GM21526 (cell line): ENCODE results near the gene TEX261.
"Not testable (repeated sequence)": the region's sequence is repeated elsewhere in the genome, so short reads cannot be mapped to it uniquely, and the experiment has no call there.

Experiments used
- ATAC-seq: cut with Tn5 transposase; IDR thresholded peaks from one replicate; pipeline ENCODE4 v1.9.1; 2021; ENCODE audit warnings: moderate library complexity; ENCODE audit not compliant: unreplicated experiment, low FRiP score

The TEX261 gene

DNA sequence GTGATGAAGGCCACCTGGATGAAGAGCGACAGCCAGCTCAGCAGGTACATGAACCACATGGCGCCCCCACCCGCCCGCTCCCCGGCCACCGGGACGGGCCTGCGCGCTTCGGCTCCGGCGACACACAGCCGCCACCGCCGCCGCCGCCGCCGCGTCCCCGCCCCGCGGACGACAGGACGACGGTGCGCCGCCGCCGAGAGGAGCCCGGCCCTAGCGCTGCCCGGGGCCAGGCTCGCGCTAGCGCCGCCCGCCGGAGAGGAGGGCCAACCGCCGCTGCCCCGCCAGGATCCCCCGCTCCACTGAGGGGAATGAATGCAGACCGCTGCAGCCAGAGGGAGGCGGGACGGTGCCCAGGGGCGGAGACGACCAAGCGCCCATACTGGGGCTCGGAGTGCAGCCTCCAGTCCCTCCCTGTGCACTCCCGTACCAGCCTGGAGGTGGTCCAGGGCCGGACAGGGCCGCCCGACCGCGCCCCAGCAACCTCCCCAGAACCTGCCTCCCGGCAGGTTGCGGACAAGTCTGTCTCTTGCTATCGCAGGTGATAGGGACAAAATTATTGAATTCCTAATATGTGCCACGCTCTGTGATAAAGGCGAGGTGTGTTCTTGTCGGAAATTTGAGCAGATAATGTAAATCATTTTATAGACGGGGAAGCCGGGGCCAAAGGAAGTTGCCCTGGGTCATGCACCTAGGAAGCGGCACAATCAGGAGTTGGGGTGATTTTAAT is at the start of gene TEX261:
Gene TEX261 (minus strand): TSS at position 175 of the 727 bp plus-strand sequence. CDS start 116 bp downstream, at position 59.
- peak; percentile 94 for ATAC-seq

DNA sequence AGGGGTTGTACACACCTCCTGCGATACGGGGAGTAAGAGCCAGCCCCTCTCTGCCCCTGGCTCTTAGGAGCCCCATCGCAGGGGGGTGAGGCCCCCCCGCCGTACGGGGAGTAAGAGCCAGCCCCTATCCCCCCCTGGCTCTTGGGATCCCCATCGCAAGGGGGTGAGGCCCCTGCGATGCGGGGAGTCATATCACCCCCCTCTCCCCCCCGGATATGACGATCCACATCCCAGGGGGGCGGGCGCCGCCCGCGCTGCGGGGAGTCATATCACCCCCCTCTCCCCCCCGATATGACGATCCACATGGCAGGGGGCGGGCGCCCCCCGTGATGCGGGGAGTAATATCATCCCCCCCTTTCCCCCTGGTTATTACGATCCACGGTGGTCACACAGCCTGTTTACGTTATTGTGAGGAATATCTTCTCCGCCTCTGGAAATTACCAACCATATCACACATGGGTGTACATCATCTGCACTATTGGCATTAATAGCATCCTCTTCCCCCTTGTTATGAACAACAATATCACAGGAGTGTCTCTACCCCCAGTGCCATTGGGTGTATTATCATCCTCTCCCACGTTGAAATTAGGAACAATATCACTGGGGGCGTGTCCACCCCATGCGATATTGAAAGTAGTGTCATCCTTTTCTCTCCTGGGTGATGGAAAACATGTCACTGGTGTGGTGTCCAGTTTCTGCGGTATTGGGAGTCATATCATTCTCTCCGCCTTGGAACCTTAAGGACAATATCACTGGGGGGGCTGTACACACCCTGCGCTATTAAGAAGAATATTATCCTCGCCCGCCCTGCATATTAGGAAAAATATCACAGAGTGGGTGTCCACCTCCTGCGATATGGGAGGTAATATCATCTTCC is 49.1 kb upstream of the TEX261 start:
- no peak for ATAC-seq

- no peak for ATAC-seq
Observed at GRCh38 chr2:71042287-71042686, 47.6 kb upstream of the TEX261 start.

GRCh38 chr2:71036296-71036695 is 41.6 kb upstream of the TEX261 start:
- not testable (repeated sequence) for ATAC-seq

GRCh38 chr2:71023553-71024243 is 29.0 kb upstream of the TEX261 start:
- ATAC-seq, result not testable (repeated sequence)

DNA sequence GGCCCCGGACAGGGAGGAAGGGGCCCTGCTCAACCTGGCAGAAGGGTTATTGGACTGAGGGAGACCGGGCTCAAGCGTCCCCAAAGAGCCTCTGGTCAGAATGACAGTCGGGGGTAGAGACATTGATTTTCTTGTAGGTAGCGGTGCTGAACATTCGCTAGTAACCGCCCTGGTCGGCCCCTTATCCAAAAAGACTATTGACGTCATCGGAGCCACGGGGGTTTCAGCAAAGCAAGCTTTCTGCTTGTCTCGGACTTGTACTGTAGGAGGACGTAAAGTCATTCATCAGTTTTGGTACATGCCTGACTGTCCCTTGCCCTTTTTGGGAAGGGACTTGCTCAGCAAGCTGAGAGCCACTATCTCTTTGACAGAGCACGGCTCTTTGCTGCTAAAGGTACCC is 26.7 kb upstream of the TEX261 start:
- ATAC-seq, result not testable (repeated sequence)

- not testable (repeated sequence) for ATAC-seq
Observed at GRCh38 chr2:71019989-71020388, 25.3 kb upstream of the TEX261 start.

- ATAC-seq, result no peak
Observed at GRCh38 chr2:71018625-71019024, 24.0 kb upstream of the TEX261 start.

DNA sequence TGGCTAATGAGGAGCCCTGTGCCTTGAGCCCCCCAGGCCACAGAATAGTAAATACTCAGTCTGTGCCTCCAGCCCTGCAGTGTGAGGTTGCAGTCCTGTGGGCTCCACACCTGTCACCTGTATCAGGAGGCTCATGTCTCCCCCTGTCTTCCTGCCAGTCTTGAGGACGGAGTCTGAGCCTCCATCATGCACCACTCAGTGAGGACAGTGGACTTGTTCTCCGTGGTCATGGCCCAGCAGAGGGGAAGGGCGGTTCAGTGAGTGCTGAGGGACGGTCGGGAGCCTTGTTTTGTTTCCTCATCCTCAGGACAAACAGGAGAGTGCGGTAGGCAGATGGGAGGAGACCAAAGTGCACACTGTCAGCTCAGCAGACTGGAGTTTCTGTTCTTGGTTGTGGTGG is 17.1 kb upstream of the TEX261 start:
- not testable (repeated sequence) for ATAC-seq

DNA sequence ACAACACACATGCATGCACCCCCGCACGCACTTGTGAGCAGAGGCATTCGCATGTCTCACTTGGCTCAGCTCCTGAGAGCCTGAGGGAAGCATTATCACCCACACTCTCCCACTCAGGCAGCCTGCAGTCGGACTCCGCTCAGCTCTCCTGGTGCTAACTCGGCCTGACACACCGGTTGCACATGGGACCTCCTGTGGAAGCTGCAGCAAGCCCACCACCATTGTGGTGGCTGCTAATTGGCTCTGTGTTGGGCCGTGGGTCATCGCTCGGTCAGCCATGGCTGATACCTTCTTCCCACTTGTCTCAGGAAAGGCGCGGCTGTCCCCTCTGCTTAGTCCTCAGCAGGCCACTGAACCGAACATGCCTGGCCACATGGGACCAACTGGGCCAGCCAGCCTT is 13.7 kb upstream of the TEX261 start:
- ATAC-seq, result no peak

DNA sequence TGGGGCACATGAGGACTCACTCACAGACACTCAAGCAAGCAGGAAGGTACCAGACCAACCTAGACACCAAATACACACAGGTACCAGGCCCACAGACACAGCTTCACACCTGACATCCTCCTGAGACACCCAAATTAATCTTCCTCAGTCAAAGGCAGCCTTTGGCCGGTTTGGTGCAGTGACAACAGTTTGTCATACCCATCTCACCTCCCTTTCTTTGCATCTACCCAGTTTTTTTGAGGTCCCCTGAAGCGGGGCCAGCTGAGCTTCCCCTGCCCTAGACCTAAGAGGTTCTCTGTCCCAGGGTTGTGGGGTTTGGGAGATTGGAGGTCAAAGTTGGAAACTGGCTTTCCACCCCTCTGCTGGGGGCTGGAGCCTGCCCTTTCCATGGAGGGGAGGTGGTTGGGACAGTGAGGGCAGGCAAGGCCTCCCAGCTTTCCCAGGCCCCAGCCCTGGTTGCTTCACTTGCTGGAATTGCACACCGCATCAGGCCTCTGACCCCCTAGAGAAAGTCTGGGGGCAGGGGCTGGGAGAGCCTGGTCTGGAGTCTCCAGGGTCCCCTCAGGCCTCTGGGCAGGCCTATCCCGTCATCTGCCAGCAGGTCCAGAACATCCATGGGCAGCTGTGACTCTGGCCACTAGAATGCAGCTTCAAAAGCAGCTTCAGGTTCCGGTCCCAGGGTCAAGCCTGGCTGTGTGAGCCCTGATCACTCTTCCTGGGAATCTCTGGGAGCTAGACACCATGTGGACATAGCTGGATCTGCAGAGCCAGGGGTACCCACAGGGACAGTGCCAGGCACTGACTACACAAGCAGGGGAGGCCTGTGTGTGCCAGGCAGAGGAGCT is 12.5 kb upstream of the TEX261 start:
- no peak for ATAC-seq

DNA sequence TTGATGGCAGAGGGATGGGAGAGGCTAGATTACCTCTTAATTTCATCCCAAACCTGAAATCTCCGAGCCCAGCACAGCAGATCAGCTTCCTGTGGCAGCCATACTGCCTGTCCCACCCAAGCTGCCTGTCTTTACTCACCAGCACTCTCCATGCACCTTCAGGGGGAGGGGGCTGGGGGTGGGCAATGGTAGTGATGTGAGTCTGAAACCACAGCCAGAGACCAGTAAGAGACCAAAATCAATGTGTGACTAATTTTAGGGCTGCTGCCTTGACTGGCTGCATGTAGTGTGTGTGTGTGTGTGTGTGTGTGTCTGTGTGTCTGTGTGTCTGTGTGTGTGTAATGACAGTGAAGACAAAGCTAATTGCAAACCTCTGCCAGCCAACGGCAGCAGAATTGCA is 11.7 kb upstream of the TEX261 start:
- no peak for ATAC-seq

DNA sequence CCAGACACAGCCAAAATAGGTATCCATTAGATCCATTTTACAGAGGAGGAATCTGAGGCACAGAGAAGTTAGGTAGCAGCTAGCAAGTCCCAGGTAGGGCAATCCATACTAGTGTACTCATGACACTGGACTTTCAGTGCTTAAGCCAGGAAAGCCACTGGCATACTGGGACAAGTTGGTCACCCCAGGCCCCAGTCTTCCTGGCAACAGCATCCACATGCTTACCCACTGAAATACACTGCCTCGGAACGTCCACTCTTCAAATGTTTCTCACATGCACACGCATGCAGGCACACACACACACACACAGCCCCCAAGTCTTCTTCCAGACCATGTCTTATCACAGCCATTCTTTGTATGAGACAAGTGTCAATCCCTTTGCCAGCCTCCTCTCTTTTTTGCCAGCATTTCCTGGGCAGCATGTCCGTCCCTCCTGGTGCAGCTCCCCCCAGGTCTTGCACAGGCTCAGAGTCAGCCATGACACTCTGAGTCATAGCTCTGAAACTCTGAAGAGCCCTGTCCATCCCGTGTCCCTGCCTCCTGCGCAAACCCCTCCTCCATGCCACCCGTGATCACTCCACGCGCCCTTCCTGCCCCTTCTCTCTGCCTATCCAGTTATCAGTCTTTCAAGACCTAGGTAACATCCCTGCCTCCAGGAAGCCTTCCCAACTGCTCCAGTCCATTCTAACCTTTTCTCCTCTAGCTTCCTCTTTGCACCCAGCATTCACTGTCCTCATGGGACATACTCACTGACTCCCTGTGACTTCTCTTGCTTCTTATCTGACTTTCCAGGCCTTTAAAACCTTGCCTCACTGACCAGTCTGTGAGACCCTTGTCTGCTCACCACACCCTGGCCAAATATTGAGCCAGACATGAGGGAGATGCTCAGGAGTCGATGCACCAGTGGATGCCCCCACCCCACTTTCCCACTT is 10.9 kb upstream of the TEX261 start:
- no peak for ATAC-seq

DNA sequence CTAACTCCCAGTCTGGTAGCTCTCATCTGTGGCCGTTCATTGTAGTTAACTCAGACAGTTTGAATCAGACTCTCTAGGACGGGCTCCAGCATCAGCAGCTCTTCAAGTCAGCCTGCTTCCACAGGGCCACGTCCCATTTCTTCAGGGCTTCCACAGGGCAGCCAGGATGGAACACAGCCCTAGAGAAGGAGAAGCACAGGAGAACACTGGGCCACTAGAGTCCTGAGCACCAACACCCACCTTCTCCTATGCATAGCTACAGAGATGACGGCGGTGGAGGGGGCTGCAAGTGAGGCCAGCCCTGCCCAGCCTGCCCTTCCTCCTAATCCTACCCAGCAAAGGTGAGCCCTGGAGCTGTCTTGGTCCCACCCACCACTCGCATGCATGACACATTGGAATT is 10.2 kb upstream of the TEX261 start:
- no peak for ATAC-seq

DNA sequence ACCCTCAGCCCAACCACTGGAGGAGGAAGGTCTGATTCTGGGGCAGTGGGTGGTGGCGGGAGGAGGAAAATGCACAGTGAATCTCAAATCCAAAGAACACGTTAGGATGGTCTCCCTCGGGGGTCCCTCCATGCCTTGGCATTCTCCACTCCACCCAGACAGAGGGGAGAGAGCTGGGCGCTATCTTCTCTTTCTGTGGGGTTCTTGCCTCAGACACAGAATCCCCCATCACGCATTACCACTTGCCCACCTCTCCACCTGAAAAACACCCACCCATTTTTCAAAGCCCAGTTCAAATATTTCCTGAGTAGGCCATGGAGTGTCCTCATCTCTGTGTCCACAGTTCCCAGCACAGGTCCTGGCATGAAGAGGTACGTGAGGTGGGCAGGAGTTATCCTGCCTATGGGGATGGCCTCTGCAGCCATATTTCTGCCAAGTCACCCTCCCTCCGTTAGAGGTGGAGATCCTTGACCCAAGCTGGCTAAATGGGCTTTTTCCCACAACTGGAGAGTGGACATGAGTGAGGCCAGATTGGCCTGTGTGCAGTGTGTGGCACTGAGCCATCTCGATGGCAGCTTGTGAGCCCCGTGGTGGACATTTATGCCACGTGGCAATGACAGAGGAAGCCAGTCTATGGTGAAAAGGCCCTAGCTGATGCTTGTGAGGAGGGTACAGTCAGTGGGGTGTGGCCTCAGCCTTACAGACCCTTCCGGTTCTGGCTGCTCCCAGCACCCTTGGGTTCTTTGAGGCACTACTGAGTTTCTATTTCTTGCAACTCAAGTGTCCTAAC is 9.5 kb upstream of the TEX261 start:
- no peak for ATAC-seq

DNA sequence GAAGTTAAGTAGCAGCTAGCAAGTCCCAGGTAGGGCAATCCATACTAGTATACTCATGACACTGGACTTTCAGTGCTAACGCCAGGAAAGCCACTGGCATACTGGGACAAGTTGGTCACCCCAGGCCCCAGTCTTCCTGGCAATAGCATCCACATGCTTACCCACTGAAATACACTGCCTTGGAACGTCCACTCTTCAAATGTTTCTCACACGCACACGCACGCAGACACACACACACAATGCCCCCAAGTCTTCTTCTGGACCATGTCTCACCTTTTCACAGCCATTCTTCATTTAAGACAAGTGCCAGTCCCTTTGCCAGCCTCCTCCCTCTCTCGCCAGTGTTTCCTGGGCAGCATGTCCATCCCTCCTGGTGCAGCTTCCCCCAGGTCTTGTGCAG is 8.7 kb upstream of the TEX261 start:
- no peak for ATAC-seq

GRCh38 chr2:71001981-71002570 is 7.4 kb upstream of the TEX261 start:
- no peak for ATAC-seq

DNA sequence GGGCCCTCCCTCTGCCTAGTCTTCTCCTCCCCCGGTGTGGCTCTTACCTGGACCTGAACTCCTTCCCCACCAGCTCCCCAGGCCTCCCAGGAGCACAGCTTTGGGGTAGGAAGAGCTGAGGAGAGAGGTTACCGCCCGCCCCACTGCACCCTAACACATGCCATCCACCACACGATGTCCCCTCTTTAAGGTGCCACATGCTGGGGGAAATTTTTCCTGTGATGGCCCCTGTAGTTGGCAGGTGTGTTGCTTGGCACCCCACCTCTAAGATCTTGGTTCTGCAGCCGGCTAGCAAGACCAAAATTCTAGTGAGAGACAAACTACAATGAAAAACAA is 6.9 kb upstream of the TEX261 start:
- no peak for ATAC-seq
